Ecto neural progenitor cell (in vitro differentiated cells): Measurements from ENCODE around the gene PTCH2.
"Not testable (repeated sequence)": the region's sequence is repeated elsewhere in the genome, so short reads cannot be mapped to it uniquely, and the experiment has no call there.

ENCODE experiments used
- DNase-seq: peaks from one replicate; pipeline ENCODE4 v3.0.0-alpha.2; 2018; ENCODE audit warnings: low spot score

Gene PTCH2

GRCh38 chr1:44842486-44842861 is 579 bp downstream of the PTCH2 start:
- no peak for DNase-seq

- DNase-seq = no peak
Measured at GRCh38 chr1:44839576-44839975, 3.5 kb downstream of the PTCH2 start.

- DNase-seq = not testable (repeated sequence)
Measured at GRCh38 chr1:44838294-44838693, 4.8 kb downstream of the PTCH2 start.

GRCh38 chr1:44835738-44836675 is 7.0 kb downstream of the PTCH2 start:
- DNase-seq = peak; percentile 86

GRCh38 chr1:44834328-44834727 is 8.7 kb downstream of the PTCH2 start:
- DNase-seq = no peak

DNA sequence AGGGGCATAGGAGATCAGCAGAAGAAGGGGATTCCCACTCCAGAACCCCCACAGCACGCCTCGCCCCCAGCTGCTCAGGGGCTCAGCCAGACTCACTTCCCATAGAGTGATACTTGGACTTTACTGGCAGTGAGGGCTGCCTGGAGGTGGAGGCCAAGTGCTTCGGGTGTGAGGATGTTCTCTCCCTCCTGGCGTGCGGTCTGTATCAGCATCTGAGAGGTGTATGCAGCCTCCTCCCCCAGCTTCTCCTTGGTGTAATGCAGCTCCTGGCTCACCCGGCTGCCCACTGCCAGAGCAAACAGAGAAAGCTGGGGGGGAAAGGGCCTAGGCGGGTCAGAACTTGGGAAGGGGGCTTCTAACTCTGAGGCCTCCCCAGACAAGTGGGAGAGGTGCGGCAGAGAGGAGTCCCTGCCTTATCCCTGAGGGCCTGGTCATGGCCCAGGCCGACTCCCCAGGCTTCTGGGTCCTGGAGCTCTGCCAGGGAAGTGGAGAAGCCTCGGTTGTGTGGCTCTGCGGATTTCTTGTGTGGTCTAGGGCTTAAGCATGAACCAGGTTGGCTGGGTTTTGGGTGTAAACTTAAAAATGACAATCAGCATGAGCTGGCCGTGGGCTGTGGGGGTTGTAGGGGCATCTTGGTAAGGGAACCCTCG is 10.9 kb downstream of the PTCH2 start:
- no peak for DNase-seq

DNA sequence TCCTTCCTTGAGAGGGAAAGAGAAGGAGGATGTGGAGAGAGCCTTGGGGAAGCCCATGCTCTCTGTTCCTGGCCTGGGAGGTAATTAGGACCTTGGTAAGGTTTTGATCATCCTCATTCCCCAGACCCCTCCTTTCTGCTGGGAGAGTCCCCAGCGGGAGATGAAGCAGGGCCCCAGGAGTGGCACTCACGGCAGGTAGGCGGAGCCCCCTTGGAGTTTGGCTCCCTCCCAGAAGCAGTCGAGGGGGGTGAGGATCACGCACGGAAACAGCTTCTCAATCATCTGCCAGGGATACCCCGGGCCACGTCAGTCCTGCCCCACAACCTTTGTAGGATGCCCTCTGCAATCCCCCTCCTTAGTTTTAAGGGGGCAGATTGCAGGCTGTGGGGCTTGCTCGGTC is 11.5 kb downstream of the PTCH2 start:
- no peak for DNase-seq

GRCh38 chr1:44830900-44831304 is 12.2 kb downstream of the PTCH2 start:
- no peak for DNase-seq

DNA sequence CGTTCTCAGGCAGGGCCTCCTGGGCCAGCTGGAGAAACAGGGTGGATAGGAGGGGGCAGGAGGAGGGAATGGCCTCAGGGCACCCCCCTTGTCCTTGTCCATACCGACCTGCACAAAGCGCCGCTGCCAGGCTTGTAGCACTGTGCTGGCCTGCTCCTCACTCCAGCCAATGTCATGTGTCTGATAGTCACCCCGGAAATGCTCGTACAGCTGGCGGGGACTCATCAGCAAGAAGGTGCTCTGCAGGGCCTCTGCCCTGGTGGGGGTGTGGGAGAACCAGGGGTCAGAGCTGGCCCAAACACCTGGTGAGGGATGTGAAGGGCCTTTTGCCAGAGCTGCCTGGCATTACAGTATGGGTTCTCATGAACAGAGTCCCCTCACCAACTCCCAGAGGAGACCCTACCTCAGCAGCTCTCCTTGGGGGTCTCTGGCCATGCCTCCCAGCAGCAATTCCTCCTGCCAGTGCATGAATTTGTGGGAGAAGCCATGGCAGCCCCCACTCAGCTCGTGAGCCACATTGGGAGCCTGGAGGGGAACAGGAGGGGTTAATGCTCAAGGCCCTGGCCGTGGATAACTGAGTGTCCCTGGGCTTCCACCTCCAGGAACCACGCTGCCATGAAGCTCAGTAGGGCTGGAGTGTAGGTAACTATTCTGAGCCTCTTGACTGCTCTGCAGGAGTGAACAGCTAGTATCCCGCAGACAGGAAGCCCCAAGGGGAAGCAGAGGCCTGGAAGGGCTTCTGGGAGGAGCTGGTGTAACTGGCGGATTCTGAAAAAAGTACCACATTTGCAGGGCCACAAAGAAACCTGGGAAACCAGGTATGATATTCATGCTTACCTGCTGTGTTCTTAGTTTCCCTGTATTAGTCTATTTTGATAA is 13.3 kb downstream of the PTCH2 start:
- DNase-seq = no peak

DNA sequence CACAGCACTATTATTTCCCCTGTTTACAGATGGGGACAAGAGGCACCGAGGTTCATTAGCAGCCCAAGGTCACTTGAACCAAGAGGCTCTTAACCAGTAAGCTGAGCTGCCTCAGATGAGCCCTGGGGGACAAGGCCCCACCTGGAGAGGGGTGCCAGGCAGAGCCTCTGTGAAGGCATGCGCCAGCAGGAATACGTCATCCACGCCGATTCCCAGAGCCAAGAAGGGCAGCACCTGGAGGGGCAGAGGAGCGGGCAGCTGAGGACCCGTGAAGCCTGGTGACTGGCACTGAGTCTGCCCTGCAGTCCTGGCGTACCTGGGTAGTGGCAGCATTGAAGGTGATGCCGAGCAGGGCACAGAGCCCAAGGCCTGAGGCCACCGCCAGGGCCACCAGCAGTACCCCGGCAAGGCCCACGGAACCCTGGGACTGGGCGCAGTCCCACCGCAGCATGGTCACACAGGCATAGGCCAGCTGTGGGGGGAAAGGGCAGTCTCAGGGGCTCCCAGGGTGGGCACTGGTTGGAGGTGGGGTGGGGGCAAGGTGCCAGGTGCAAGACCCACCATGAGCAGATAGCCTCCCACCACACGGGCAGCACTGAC is 14.1 kb downstream of the PTCH2 start:
- DNase-seq = no peak

DNA sequence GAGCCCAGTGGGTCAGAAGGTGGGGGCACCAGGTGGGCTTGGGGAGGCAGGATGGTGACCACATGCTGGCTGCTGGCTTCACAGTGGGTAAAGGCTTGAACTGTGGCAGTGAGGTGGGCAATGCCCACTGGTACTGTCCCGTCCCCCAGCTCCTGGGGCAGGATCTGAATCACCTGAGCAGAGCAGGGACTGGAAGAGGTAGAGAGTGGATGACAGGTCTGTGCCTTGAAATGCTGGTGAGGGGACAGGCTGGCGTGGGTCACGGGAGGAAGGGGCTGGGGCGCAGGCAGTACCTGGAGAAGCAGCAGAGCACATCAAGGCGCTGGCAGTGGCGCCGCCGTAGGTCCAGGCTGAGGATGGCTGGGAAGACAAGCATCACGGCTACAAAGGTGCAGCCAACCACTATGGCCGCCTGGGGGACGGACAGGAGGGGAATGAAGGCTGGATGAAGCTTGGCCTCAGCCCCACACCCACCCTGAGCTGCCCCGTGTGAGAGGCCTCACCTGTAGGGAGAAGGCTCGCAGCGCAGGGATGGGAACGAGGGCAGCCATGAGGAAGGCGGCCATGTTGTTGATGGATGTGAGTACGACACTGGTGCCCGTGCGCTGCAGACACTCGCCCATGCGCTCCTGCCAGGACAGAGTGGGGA is 14.9 kb downstream of the PTCH2 start:
- DNase-seq = no peak

- DNase-seq = peak; percentile 61
Measured at GRCh38 chr1:44827197-44828002, 15.7 kb downstream of the PTCH2 start.

GRCh38 chr1:44826375-44827196 is 16.5 kb downstream of the PTCH2 start:
- DNase-seq = peak; percentile 52

DNA sequence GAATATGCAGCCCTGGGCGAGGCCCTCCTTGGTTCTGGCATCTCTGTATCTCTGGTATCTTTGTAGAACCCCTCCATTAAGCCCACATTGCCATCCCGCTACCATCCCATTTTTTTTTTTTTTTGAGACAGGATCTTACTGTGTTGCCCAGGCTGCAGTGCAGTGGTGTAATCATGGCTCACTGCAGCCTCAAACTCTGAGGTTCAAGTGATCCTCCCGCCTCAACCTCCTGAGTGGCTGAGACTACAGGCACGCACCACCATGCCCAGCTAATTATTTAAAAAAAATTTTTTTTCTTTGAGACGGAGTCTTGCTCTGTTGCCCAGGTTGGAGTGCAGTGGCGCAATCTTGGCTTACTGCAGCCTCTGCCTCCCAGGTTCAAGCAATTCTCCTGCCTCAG is 18.7 kb downstream of the PTCH2 start:
- DNase-seq = not testable (repeated sequence)

DNA sequence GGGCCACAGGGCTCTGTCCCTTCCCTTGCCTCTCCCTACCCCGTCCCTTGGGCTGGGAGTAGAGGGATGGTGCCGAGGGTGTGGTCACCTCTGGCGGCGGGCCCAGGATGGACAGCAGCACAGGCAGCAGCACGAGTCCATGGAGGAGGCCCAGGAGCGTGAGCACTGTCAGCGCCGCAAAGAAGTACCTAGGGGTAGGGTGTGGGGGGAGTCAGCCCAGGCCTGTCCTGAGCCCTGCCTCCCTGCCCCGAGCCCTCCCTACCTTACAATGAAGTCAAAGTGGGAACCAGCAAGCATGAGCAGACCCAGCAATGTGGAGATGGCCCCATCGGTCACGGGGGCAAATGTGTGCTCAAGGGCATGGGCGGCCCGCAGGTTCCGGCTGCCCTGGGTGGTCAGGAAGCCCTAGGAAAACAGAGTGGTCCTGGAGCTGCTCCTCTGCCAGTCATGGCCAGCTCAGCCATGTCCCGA is 20.0 kb downstream of the PTCH2 start:
- no peak for DNase-seq

GRCh38 chr1:44822131-44822701 is 20.8 kb downstream of the PTCH2 start:
- no peak for DNase-seq

- no peak for DNase-seq
Measured at GRCh38 chr1:44821240-44821715, 21.8 kb downstream of the PTCH2 start.

DNA sequence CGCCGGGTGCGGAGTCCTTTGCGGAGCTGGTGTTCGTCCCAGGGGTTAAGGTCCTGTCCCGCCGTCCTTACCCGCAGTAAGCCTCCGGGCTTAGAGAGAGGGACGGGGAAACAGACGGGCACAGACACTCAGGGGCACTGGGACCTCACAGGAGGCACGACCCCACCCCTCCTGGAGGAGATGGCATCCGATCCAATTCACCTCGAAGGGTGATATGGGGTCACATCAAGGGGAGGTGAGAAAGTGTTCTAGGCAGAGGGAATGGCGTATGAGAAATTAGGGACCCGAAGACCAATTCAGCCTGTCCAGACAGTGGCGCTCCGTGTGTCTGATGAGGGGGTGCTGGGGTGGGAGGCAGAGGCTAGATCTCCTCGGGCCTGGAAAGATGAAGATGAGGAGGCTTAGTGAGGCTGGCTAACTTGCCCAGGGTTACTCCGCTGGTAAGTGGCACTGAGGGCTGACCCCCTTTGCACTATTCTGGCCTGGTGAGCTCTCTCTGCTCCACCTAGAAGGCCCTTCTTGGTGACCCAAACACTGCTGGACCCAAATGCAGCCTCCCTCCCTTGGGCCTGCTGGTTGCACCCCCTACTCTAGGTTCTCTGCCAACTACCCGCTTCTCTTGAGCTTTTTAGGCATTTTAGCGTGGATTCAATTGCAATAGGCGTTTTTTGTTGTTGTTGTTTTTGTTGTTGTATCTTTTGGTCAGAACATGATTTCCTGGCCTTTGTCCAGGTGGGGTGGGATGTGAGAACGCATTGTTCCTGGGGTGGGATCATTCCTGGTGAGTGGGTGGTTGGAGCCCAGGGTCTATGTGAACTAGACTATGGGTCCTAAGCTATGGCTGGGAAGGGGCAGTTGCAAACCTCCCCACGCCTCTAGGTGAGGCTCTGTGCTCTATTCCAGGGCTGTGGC is 22.5 kb downstream of the PTCH2 start:
- no peak for DNase-seq
